PC-9 (cell line): Measurements from ENCODE around the gene ITIH5. TPM values are rescaled to one million over a fixed set of nuclear protein-coding genes. Genes with fewer than 3 reads are reported as not detected.
A peak's percentile ranks its signal among the peaks of the same experiment; 100 is the strongest.
"Not testable (repeated sequence)": the region's sequence is repeated elsewhere in the genome, so short reads cannot be mapped to it uniquely, and the experiment has no call there.

Experiments
- Bru-seq: library from RNA; stranded (reverse); fragments of 400-500 nt; gene quantifications from one replicate; lab custom pipeline; 2021; lab: Mats Ljungman, UMichigan
- BruChase-seq, 2 experiments: library from RNA; stranded (reverse); fragments of 400-500 nt; gene quantifications; one replicate each; lab custom pipeline; 2021; lab: Mats Ljungman, UMichigan
- BruUV-seq: library from RNA; stranded (reverse); fragments of 400-500 nt; replicated peaks from 2 replicates; lab custom pipeline; 2021; lab: Mats Ljungman, UMichigan
- CTCF ChIA-PET: fragments of 300-600 bp; sonication (Branson Sonifier 250); formaldehyde crosslinking; loops from one replicate; lab custom pipeline; 2022; ENCODE audit warnings: antibody characterized with exemption; lab: Charles Lee
- POLR2A ChIA-PET: fragments of 300-600 bp; sonication (Branson Sonifier 250); formaldehyde crosslinking; loops from one replicate; lab custom pipeline; 2022; ENCODE audit warnings: antibody characterized with exemption; ENCODE audit not compliant: unreplicated experiment; lab: Charles Lee
- DNase-seq, 2 experiments: peaks; one replicate each; pipeline versions ENCODE4 v3.0.0 to v3.0.0-alpha.2; 2015 to 2022; ENCODE audit warnings: mixed read lengths in 1 of 2
- H2AFZ ChIP-seq: fragments of 200-600 bp; sonication (generic); 2 replicates; pipeline ENCODE4 v1.8.1; 2017; ENCODE audit warnings: antibody characterized with exemption
- H3F3A ChIP-seq: fragments of 200-600 bp; sonication (generic); 2 replicates; pipeline ENCODE4 v1.8.1; 2017; ENCODE audit warnings: antibody characterized with exemption, mild to moderate bottlenecking, low read depth; ENCODE audit not compliant: insufficient read depth
- H3K27ac ChIP-seq: fragments of 200-600 bp; sonication (generic); 2 replicates; pipeline ENCODE4 v1.6.1; 2016; ENCODE audit warnings: mixed run types
- H3K27me3 ChIP-seq: fragments of 200-600 bp; sonication (generic); 2 replicates; pipeline ENCODE4 v1.6.1; 2016; ENCODE audit warnings: low read depth, mixed run types; ENCODE audit not compliant: insufficient read depth
- H3K36me3 ChIP-seq: fragments of 200-600 bp; sonication (generic); 2 replicates; pipeline ENCODE4 v1.6.1; 2016; ENCODE audit warnings: low read depth, mixed run types
- H3K4me1 ChIP-seq: fragments of 200-600 bp; sonication (generic); replicated peaks from 2 replicates; pipeline ENCODE4 v1.6.1; 2016; ENCODE audit warnings: mixed run types; ENCODE audit not compliant: insufficient read depth
- H3K4me2 ChIP-seq: fragments of 200-600 bp; sonication (generic); 2 replicates; pipeline ENCODE4 v1.6.1; 2017; ENCODE audit warnings: mixed run types
- H3K4me3 ChIP-seq: fragments of 200-600 bp; sonication (generic); 2 replicates; pipeline ENCODE4 v1.6.1; 2016; ENCODE audit warnings: mixed run types
- H3K79me2 ChIP-seq: fragments of 200-600 bp; sonication (generic); 2 replicates; pipeline ENCODE4 v1.6.1; 2017; ENCODE audit warnings: low read depth, mixed run types
- H3K9me2 ChIP-seq: fragments of 200-600 bp; sonication (generic); 2 replicates; pipeline ENCODE4 v1.8.1; 2017; ENCODE audit warnings: mild to moderate bottlenecking; ENCODE audit not compliant: insufficient read depth
- H3K9me3 ChIP-seq: fragments of 200-600 bp; sonication (generic); 2 replicates; pipeline ENCODE4 v1.8.1; 2016; ENCODE audit warnings: low read depth; ENCODE audit not compliant: insufficient read depth
- H4K20me1 ChIP-seq: fragments of 200-600 bp; sonication (generic); 2 replicates; pipeline ENCODE4 v1.8.1; 2017; ENCODE audit not compliant: insufficient read depth
- CTCF ChIP-seq: fragments of 200-600 bp; sonication (generic); conservative IDR thresholded peaks from 2 replicates; pipeline ENCODE4 v1.6.1; 2017; ENCODE audit warnings: mixed run types, antibody characterized with exemption, mild to moderate bottlenecking, moderate library complexity
- EZH2 ChIP-seq: fragments of 200-600 bp; sonication (generic); IDR thresholded peaks from 2 replicates; pipeline ENCODE4 v1.8.0; 2017; ENCODE audit warnings: antibody characterized with exemption, low read depth
- intact Hi-C: fragments of 100-400 bp; cut with micrococcal nuclease; formaldehyde crosslinking; loops from one replicate; pipeline ENCODE4 v1.10.0; 2022; ENCODE audit not compliant: unreplicated experiment
- long read RNA-seq: library from polyadenylated mRNA; stranded (forward); transcript quantifications from one replicate; pipeline ENCODE4 v2.0.0, GENCODE V29; 2022
- total RNA-seq: library from RNA; stranded (reverse); gene quantifications from 2 replicates; pipeline ENCODE4 v1.2.3, GENCODE V29; 2021

The ITIH5 gene
- total RNA-seq: not detected in 2 replicates
- not detected for Bru-seq, nascent RNA
- BruChase-seq, experiment 1, labeled RNA remaining after a 2-hour chase: not detected
- BruChase-seq, experiment 2, labeled RNA remaining after a 6-hour chase: percentile 2 among the genes with signal in this experiment
- long read RNA-seq: 0 reads

GRCh38 chr10:7666253-7667023 lies at the start of gene ITIH5:
TSS of gene ITIH5 (minus strand) at chr10:7666966. CDS start at chr10:7666892, 74 bp downstream.
- Histone ChIP-seq H3K27me3 (peaks cover 35% of the 10 kb centered on the region), H4K20me1 (no peaks in the 10 kb centered on the region), H3F3A (no peaks in the 10 kb centered on the region), H3K79me2 (no peaks in the 10 kb centered on the region), H3K27ac (no peak within 1 kb of the TSS), H3K4me1 (no peaks in the 10 kb centered on the region), H3K4me2 (no peak within 1 kb of the TSS), H3K9me3 (no peaks in the 10 kb centered on the region), H3K9me2 (no peaks in the 10 kb centered on the region), H2AFZ (no peak within 1 kb of the TSS), H3K4me3 (no peak within 1 kb of the TSS), H3K36me3 (no peaks in the 10 kb centered on the region)
- no peak for TF ChIP-seq CTCF
- BruUV-seq: no TSS peak
- POLR2A ChIA-PET: no interaction called here
- CTCF ChIA-PET: no interaction called here
- no peak for DNase-seq
- intact Hi-C loops: no loop called here

GRCh38 chr10:7715515-7715914 lies 48.7 kb upstream of the ITIH5 start:
- no peaks in the 10 kb centered on the region for H3K79me2 ChIP-seq
- no TSS peak for BruUV-seq
- H4K20me1 ChIP-seq: no peaks in the 10 kb centered on the region
- no peaks in the 10 kb centered on the region for H3K9me2 ChIP-seq
- ChIA-PET POLR2A (no interaction called here), CTCF (no interaction called here)
- H3K4me1 ChIP-seq: no peaks in the 10 kb centered on the region
- intact Hi-C loops: no loop called here
- no peak overlapping the region for H3K4me3 ChIP-seq
- H3K27me3 ChIP-seq: peaks cover 21% of the 10 kb centered on the region
- DNase-seq: no peak
- H3F3A ChIP-seq: no peaks in the 10 kb centered on the region
- no peaks in the 10 kb centered on the region for H3K9me3 ChIP-seq
- TF ChIP-seq EZH2: no peak
- TF ChIP-seq CTCF: no peak
- no peak overlapping the region for H2AFZ ChIP-seq
- no peaks in the 10 kb centered on the region for H3K36me3 ChIP-seq
- H3K4me2 ChIP-seq: no peak overlapping the region
- H3K27ac ChIP-seq: no peak overlapping the region

- intact Hi-C loops, H3K4me2 ChIP-seq, DNase-seq, CTCF ChIA-PET, POLR2A ChIA-PET, H3K9me2 ChIP-seq, H3K36me3 ChIP-seq, H3K4me1 ChIP-seq, H3K9me3 ChIP-seq, H4K20me1 ChIP-seq, H3F3A ChIP-seq, H3K4me3 ChIP-seq, BruUV-seq, H3K79me2 ChIP-seq, H3K27ac ChIP-seq, H2AFZ ChIP-seq: not testable (repeated sequence)
- H3K27me3 ChIP-seq: peaks cover 47% of the 10 kb centered on the region
Observed at GRCh38 chr10:7711075-7711474, 44.3 kb upstream of the ITIH5 start.
